Thymus (tissue), 11 donors: ENCODE measurements around the gene SPATS2. TPM values are rescaled to one million over a fixed set of nuclear protein-coding genes. Genes with fewer than 3 reads are reported as not detected.

ENCODE experiments used
- DNase-seq, 9 donors: peaks; one replicate each; pipeline ENCODE4 v3.0.0-alpha.2; 2013; ENCODE audit warnings: low spot score in 9 of 9, low read depth in 6 of 9, missing footprints in 1 of 9
- H3K27ac ChIP-seq, 2 donors: one replicate each; pipeline ENCODE4 v1.5.1; 2013; ENCODE audit warnings: control low read depth in 1 of 2, low read depth in 1 of 2, low read length in 1 of 2, mild to moderate bottlenecking in 1 of 2, moderate library complexity in 1 of 2
- H3K27me3 ChIP-seq, 2 donors: one replicate each; pipeline ENCODE4 v1.5.1; 2013; ENCODE audit warnings: low read length in 1 of 2; ENCODE audit not compliant: control insufficient read depth in 2 of 2, insufficient read depth in 1 of 2
- H3K36me3 ChIP-seq, 2 donors: one replicate each; pipeline ENCODE4 v1.5.1; 2013; ENCODE audit warnings: low read length in 1 of 2, mild to moderate bottlenecking in 1 of 2, moderate library complexity in 1 of 2; ENCODE audit not compliant: control insufficient read depth in 2 of 2, insufficient read depth in 2 of 2
- H3K4me1 ChIP-seq, 2 donors: one replicate each; pipeline ENCODE4 v1.5.1; 2013; ENCODE audit warnings: low read length in 2 of 2; ENCODE audit not compliant: control insufficient read depth in 2 of 2, insufficient read depth in 2 of 2
- H3K4me3 ChIP-seq, 2 donors: one replicate each; pipeline ENCODE4 v1.5.1; 2013; ENCODE audit warnings: low read length in 2 of 2, control low read depth in 1 of 2, mild to moderate bottlenecking in 1 of 2
- H3K9me3 ChIP-seq, 2 donors: one replicate each; pipeline ENCODE4 v1.5.1; 2013; ENCODE audit warnings: low read length in 1 of 2, mild to moderate bottlenecking in 1 of 2; ENCODE audit not compliant: control insufficient read depth in 2 of 2, insufficient read depth in 1 of 2
- WGBS: extraction: QIAGEN DNeasy Blood & Tissue Kit; methylation state at CpG from one replicate; pipeline ENCODE4 v1.1.7; 2013; 5-methylcytosine and 5-hydroxymethylcytosine counted together
- polyA plus RNA-seq: library from polyadenylated mRNA; stranded (reverse); fragments of 200-250 nt; gene quantifications from one replicate; pipeline ENCODE4 v1.2.3, GENCODE V29; 2013
- total RNA-seq: library from RNA; stranded (reverse); fragments of 120-200 nt; gene quantifications from one replicate; pipeline ENCODE4 v1.2.4, GENCODE V29; 2013
- donor health status: healthy.

Gene SPATS2
- total and polyA plus RNA-seq, 2 donors = 14.2 to 15.3 TPM

DNA sequence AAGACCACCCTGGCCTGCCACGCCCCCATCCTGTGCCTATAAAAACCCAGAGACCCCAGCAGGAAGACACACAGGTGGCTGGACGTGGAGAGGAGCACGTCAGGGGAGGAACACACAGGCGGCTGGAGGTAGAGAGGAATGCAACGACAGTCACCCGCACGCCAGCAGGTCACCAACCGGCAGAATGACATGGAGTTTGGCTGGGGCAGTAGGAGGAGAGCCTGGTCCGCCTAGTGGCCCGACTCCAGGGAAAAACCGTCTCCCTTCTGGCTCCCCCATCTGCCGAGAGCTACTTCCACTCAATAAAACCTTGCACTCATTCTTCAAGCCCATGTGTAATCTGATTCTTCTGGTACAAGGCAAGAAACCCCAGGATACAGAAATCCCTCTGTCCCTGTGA, 108.8 kb downstream of the SPATS2 start:
- H3K9me3 ChIP-seq = no peaks in the 10 kb centered on the region
- 97% methylated on average over 12 of the region's 12 CpGs for WGBS
- no peaks in the 10 kb centered on the region for H3K27me3 ChIP-seq
- H3K27ac ChIP-seq = no peak overlapping the region
- H3K4me1 ChIP-seq = no peaks in the 10 kb centered on the region
- no peak overlapping the region for H3K4me3 ChIP-seq
- no peaks in the 10 kb centered on the region for H3K36me3 ChIP-seq
- DNase-seq = no peak

DNA sequence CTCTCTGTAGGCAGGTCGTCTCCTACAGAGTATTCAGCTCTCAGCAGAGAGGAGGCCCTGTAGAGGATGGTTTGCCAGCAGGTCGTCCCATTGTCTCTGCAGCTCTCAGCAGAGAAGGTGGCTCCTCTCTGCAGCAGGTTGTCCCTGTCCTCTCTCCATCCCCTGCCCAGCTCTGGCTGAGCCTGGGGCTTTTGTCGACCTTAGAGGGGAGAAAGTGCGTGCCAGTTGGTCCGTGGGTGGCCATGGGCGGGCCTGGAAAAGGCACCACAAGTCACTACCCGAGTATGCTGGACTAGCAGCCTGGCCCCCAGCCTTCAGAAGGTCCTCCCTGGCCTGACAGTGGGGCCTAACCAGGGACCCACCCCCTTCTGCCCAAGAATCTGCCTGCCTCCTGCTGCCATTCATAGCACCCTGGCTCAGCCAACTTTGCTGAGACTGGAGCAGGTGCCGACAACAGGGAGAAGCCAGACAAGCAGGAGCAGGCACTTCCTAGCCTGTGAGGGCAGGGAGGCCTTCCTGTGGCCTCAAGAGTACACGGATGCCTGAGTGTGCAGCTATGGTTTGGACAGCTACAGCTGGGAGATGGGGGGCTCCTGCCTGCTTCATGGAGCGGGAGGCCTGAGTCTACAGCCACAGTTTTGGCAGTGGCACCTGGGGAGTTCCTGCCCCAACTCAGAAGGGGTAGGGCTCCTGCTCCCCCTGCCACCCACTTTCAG, 111.8 kb downstream of the SPATS2 start:
- 96% methylated on average over 10 of the region's 10 CpGs for WGBS
- Histone ChIP-seq H3K27me3 (no peaks in the 10 kb centered on the region), H3K4me3 (no peak overlapping the region), H3K9me3 (no peaks in the 10 kb centered on the region), H3K4me1 (peaks cover 0 to 3% of the 10 kb centered on the region in 2 donors), H3K27ac (no peak overlapping the region), H3K36me3 (no peaks in the 10 kb centered on the region)
- DNase-seq = no peak

- Histone ChIP-seq H3K27ac (no peak overlapping the region), H3K9me3 (no peaks in the 10 kb centered on the region)
- 85% methylated on average over 6 of the region's 6 CpGs for WGBS
These were observed 115.1 kb downstream of the SPATS2 start for GRCh38 chr12:49482095-49483051.

GRCh38 chr12:49483619-49484018, 116.4 kb downstream of the SPATS2 start:
- no peaks in the 10 kb centered on the region for H3K27me3 ChIP-seq
- no peaks in the 10 kb centered on the region for H3K36me3 ChIP-seq
- H3K27ac ChIP-seq = no peak overlapping the region
- H3K9me3 ChIP-seq = no peaks in the 10 kb centered on the region
- DNase-seq = no peak
- 99% methylated on average over 1 of the region's 1 CpG for WGBS
- H3K4me3 ChIP-seq = no peak overlapping the region
- peaks cover 0 to 3% of the 10 kb centered on the region in 2 donors for H3K4me1 ChIP-seq

More at GRCh38 chr12:49482095-49483051, 115.1 kb downstream of the SPATS2 start:
- Histone ChIP-seq H3K4me1 (peaks cover 0 to 3% of the 10 kb centered on the region in 2 donors), H3K36me3 (no peaks in the 10 kb centered on the region), H3K4me3 (no peak overlapping the region), H3K27me3 (no peaks in the 10 kb centered on the region)
- DNase-seq = no peak

DNA sequence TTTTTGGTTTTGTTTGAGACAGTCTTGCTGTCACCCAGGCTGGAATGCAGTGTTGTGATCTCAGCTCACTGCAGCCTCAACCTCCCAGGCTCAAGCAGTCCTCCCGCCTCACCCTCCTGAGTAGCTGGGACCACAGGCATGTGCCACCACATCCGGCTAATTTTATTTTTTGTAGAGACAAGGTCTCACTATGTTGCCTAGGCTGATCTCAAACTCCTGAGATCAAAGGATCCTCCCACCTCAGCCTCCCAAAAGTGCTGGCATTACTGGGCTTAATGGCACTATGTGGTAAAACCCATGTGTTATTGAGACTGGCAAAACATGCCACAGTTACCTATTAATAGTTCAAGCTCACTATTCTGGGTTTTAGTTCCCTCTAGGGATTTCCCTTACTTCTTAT, 120.3 kb downstream of the SPATS2 start:
- no peak overlapping the region for H3K4me3 ChIP-seq
- WGBS = 99% methylated on average over 2 of the region's 2 CpGs
- no peaks in the 10 kb centered on the region for H3K27me3 ChIP-seq
- no peak overlapping the region for H3K27ac ChIP-seq
- no peaks in the 10 kb centered on the region for H3K9me3 ChIP-seq
- peaks cover 0 to 3% of the 10 kb centered on the region in 2 donors for H3K4me1 ChIP-seq
- no peaks in the 10 kb centered on the region for H3K36me3 ChIP-seq
- no peak for DNase-seq

GRCh38 chr12:49489154-49489553, 121.9 kb downstream of the SPATS2 start:
- Histone ChIP-seq H3K27ac (no peak overlapping the region), H3K27me3 (no peaks in the 10 kb centered on the region), H3K4me1 (no peaks in the 10 kb centered on the region), H3K9me3 (no peaks in the 10 kb centered on the region), H3K36me3 (no peaks in the 10 kb centered on the region), H3K4me3 (no peak overlapping the region)
- no peak for DNase-seq
- 99% methylated on average over 3 of the region's 3 CpGs for WGBS

DNA sequence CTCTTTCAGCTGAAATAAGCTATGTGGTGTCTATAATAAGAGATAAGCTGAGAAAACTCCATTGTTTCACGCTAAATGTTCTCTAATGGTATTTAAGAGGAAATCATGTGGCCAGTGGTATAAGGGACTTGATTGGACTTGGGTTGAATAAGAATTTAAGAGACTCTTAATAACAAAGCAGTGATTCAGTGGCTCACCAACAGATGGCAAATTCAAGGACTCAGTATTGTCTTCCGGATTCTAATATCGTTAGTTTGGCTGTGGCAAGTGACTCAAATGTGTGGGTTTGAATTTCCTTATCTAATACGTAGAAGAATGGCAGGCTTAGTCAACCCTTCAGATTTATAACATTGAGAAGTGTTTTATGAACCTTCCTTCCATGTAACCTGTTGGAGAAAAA, 122.5 kb downstream of the SPATS2 start:
- no peaks in the 10 kb centered on the region for H3K27me3 ChIP-seq
- no peak overlapping the region for H3K27ac ChIP-seq
- H3K4me3 ChIP-seq = no peak overlapping the region
- DNase-seq = no peak
- H3K9me3 ChIP-seq = no peaks in the 10 kb centered on the region
- over 99% methylated on average over 4 of the region's 4 CpGs for WGBS
- no peaks in the 10 kb centered on the region for H3K4me1 ChIP-seq
- H3K36me3 ChIP-seq = peaks cover 0 to 2% of the 10 kb centered on the region in 2 donors

- WGBS = 94% methylated on average over 1 of the region's 1 CpG
- Histone ChIP-seq H3K9me3 (no peaks in the 10 kb centered on the region), H3K4me3 (no peak overlapping the region), H3K27me3 (no peaks in the 10 kb centered on the region), H3K27ac (peak overlapping the region in 1 of 2 donors; percentile 61), H3K36me3 (peaks cover 0 to 6% of the 10 kb centered on the region in 2 donors), H3K4me1 (no peaks in the 10 kb centered on the region)
- DNase-seq = no peak
These were observed 124.6 kb downstream of the SPATS2 start for GRCh38 chr12:49491823-49492222.

GRCh38 chr12:49493900-49494299, 126.6 kb downstream of the SPATS2 start:
- 50% methylated on average over 2 of the region's 2 CpGs for WGBS
- Histone ChIP-seq H3K27ac (no peak overlapping the region), H3K27me3 (no peaks in the 10 kb centered on the region), H3K36me3 (peaks cover 0 to 8% of the 10 kb centered on the region in 2 donors), H3K4me3 (no peak overlapping the region), H3K9me3 (no peaks in the 10 kb centered on the region), H3K4me1 (no peaks in the 10 kb centered on the region)
- no peak for DNase-seq
